Glutamatergic neuron (in vitro differentiated cells): ENCODE data around the gene ETAA1. TPM values are rescaled to one million over a fixed set of nuclear protein-coding genes. Genes with fewer than 3 reads are reported as not detected.

ENCODE experiments used
- DNase-seq: peaks from one replicate; pipeline ENCODE4 v3.0.0; 2022
- H3K27ac Mint-ChIP-seq: one replicate; pipeline ENCODE4 v1.8.0; 2020; ENCODE audit warnings: mild to moderate bottlenecking, mixed read lengths, inconsistent platforms; ENCODE audit not compliant: unreplicated experiment
- H3K27me3 Mint-ChIP-seq: one replicate; pipeline ENCODE4 v1.8.0; 2020; ENCODE audit warnings: mild to moderate bottlenecking, moderate library complexity, mixed read lengths, inconsistent platforms; ENCODE audit not compliant: unreplicated experiment
- H3K36me3 Mint-ChIP-seq: one replicate; pipeline ENCODE4 v1.8.0; 2020; ENCODE audit warnings: mild to moderate bottlenecking, mixed read lengths, inconsistent platforms; ENCODE audit not compliant: unreplicated experiment
- H3K4me1 Mint-ChIP-seq: one replicate; pipeline ENCODE4 v1.8.0; 2020; ENCODE audit warnings: mild to moderate bottlenecking, low read depth, mixed read lengths, inconsistent platforms; ENCODE audit not compliant: unreplicated experiment
- H3K4me3 Mint-ChIP-seq: one replicate; pipeline ENCODE4 v1.8.0; 2020; ENCODE audit warnings: mild to moderate bottlenecking, mixed read lengths, inconsistent platforms; ENCODE audit not compliant: unreplicated experiment
- H3K9me3 Mint-ChIP-seq: one replicate; pipeline ENCODE4 v1.8.0; 2020; ENCODE audit warnings: mild to moderate bottlenecking, moderate library complexity, mixed read lengths, inconsistent platforms; ENCODE audit not compliant: unreplicated experiment
- CTCF ChIP-seq: fragments of 200-600 bp; sonication (generic); IDR thresholded peaks from one replicate; pipeline ENCODE4 v1.5.0; 2021; ENCODE audit not compliant: partially characterized antibody, unreplicated experiment
- long read RNA-seq: library from polyadenylated mRNA; unstranded; transcript quantifications from one replicate; pipeline ENCODE4 v2.0.0, GENCODE V29; 2020; ENCODE audit not compliant: unreplicated experiment
- total RNA-seq: library from RNA; stranded (reverse); fragmentation: NEBNext Ultra II Directional; extraction: Animal tissue kit (Norgen Biotek cat#: 25700); gene quantifications from one replicate; pipeline ENCODE4 v1.2.1, GENCODE V29; 2021; ENCODE audit not compliant: unreplicated experiment

Gene ETAA1
- 20.0 TPM for total RNA-seq
- long read RNA-seq, partial matches to known transcripts, result 0 of 1 reads
- long read RNA-seq, other reads (novel, unspliced or antisense), result 1 of 1 reads

- H3K9me3 Mint-ChIP-seq, result no peaks in the 10 kb centered on the region
- DNase-seq, result peak; percentile 94
These were observed at the start of gene ETAA1 for GRCh38 chr2:67397143-67397986. TSS of gene ETAA1 (plus strand) at chr2:67397333. CDS start at chr2:67397449, 116 bp downstream.

DNA sequence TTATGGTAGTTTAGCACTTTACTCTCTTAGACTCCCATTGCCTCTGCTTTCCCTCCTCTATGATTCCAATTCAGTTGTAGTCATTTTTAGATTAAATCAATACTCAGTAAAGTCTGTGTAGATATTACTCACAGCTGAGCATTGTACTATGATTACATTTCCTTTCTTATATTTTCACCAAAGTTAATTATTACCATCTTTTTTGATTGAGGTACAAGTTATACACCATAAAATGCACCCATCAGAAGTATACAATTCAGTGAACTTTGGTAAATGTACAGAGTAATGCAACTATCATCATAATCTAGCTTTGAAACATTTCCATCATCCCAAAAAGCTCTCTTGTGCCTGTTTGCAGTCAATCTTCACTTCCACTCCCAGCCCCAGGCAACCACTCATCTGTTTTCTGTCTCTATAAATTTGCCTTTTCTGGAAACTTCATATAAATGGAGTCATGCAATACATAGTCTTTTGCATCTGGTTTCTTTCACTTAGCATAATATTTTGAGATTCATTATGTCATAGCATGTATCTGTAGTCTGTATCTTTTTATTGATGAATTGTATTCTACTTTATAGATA lies 30.2 kb upstream of the ETAA1 start:
- no peak for TF ChIP-seq CTCF
- no peak overlapping the region for H3K27ac Mint-ChIP-seq
- H3K9me3 Mint-ChIP-seq, result no peaks in the 10 kb centered on the region
- H3K4me1 Mint-ChIP-seq, result no peaks in the 10 kb centered on the region
- H3K36me3 Mint-ChIP-seq, result no peaks in the 10 kb centered on the region
- peaks cover 3% of the 10 kb centered on the region for H3K27me3 Mint-ChIP-seq
- no peak for DNase-seq
- H3K4me3 Mint-ChIP-seq, result no peak overlapping the region

More at GRCh38 chr2:67397143-67397986, at the start of gene ETAA1:
- Mint-ChIP-seq H3K27me3 (no peaks in the 10 kb centered on the region), H3K27ac (peak within 1 kb of the TSS; percentile 93), H3K4me1 (no peaks in the 10 kb centered on the region), H3K36me3 (no peaks in the 10 kb centered on the region), H3K4me3 (peak within 1 kb of the TSS; percentile 95)
- TF ChIP-seq CTCF, result no peak

GRCh38 chr2:67374481-67374880 lies 22.7 kb upstream of the ETAA1 start:
- TF ChIP-seq CTCF, result no peak
- H3K27ac Mint-ChIP-seq, result no peak overlapping the region
- H3K36me3 Mint-ChIP-seq, result no peaks in the 10 kb centered on the region
- no peaks in the 10 kb centered on the region for H3K9me3 Mint-ChIP-seq
- no peaks in the 10 kb centered on the region for H3K4me1 Mint-ChIP-seq
- no peak overlapping the region for H3K4me3 Mint-ChIP-seq
- H3K27me3 Mint-ChIP-seq, result no peaks in the 10 kb centered on the region
- DNase-seq, result no peak

DNA sequence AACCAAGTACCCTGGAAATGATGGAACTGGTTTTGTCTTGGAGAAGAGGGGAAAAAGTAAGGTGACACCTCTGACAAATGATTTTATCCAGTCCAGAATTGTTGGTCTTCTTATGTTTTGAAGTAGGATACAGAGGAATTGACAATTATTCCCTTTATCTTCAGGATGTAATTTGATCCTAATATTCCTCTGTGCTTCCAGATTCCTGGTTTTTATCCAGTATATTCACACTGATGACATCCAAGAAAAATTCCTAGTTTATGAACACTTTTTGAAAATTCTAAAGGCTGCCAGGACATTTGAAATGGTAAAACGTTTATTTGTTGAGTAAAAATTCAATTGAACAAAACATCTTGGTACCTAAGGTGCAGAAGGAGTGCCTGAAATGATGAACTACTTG lies 22.2 kb upstream of the ETAA1 start:
- Mint-ChIP-seq H3K4me1 (no peaks in the 10 kb centered on the region), H3K36me3 (no peaks in the 10 kb centered on the region), H3K9me3 (no peaks in the 10 kb centered on the region), H3K27ac (no peak overlapping the region), H3K4me3 (no peak overlapping the region), H3K27me3 (no peaks in the 10 kb centered on the region)
- no peak for DNase-seq
- TF ChIP-seq CTCF, result no peak

DNA sequence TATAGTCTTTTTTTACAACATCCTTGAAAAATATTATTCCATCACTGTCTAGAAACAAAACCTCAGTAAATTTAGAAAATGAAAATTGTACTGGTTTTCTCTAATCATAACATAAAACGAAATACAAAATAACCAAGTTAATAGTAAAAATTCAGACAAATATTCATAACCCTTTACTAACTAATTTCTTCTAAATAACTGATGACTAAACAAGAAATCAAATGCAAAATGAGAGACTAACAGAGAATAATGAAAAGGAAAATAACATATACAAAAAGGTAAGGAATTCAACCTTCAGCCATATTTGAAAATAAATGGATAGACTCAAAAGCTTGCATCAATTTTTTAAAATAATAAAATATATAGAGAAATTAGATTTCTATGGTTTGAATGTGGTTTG lies 18.6 kb upstream of the ETAA1 start:
- no peak overlapping the region for H3K4me3 Mint-ChIP-seq
- H3K36me3 Mint-ChIP-seq, result no peaks in the 10 kb centered on the region
- H3K27me3 Mint-ChIP-seq, result no peaks in the 10 kb centered on the region
- DNase-seq, result no peak
- no peak for TF ChIP-seq CTCF
- no peak overlapping the region for H3K27ac Mint-ChIP-seq
- H3K9me3 Mint-ChIP-seq, result no peaks in the 10 kb centered on the region
- no peaks in the 10 kb centered on the region for H3K4me1 Mint-ChIP-seq
